Right ventricle myocardium inferior (tissue), 1 donor: Measurements from ENCODE around the gene ABCB6. TPM values are rescaled to one million over a fixed set of nuclear protein-coding genes. Genes with fewer than 3 reads are reported as not detected.
"Not testable (repeated sequence)": the region's sequence is repeated elsewhere in the genome, so short reads cannot be mapped to it uniquely, and the experiment has no call there.

Experiments
- ATAC-seq: fragments of 200-7000 bp; cut with Tn5 transposase; one replicate; pipeline ENCODE4 v1.9.1; 2020; ENCODE audit warnings: mild to moderate bottlenecking, moderate library complexity
- DNase-seq: peaks from one replicate; pipeline ENCODE4 v3.0.0; 2021; ENCODE audit errors: missing footprints
- intact Hi-C: fragments of 100-400 bp; cut with DNase I; formaldehyde crosslinking; loops from one replicate; pipeline ENCODE4 v1.11.0; 2022
- total RNA-seq: library from RNA; stranded (reverse); fragmentation: NEBNext Ultra II Directional; extraction: Animal tissue kit (Norgen Biotek cat#: 25700); gene quantifications from one replicate; pipeline ENCODE4 v1.2.1, GENCODE V29; 2021
- donor health status: DM: no; HTN: yes; CAD: no; lungs with severe emphysema.

Gene ABCB6
- total RNA-seq, 1 donor from 2014 or later, result 31.4 TPM

- intact Hi-C loops, result no loop called here
- DNase-seq, result no peak
- no peak for ATAC-seq
These were observed 14.2 kb downstream of the ABCB6 start for GRCh38 chr2:219204425-219205164.

GRCh38 chr2:219201331-219201730 lies 17.4 kb downstream of the ABCB6 start:
- DNase-seq, ATAC-seq, intact Hi-C loops: not testable (repeated sequence)

- intact Hi-C loops, DNase-seq, ATAC-seq: not testable (repeated sequence)
These were observed 18.0 kb downstream of the ABCB6 start for GRCh38 chr2:219200502-219201326.

- DNase-seq, result no peak
- ATAC-seq, result no peak
- intact Hi-C loops, result no loop called here
These were observed 19.1 kb downstream of the ABCB6 start for GRCh38 chr2:219199470-219200211.

GRCh38 chr2:219198974-219199373 lies 19.8 kb downstream of the ABCB6 start:
- intact Hi-C loops, result no loop called here
- no peak for DNase-seq
- no peak for ATAC-seq

- DNase-seq (no peak), ATAC-seq (no peak)
- intact Hi-C loops, result no loop called here
These were observed 21.4 kb downstream of the ABCB6 start for GRCh38 chr2:219197388-219197787.

GRCh38 chr2:219186754-219187456 lies 31.9 kb downstream of the ABCB6 start:
- intact Hi-C loops, result no loop called here
- DNase-seq, result no peak
- no peak for ATAC-seq

GRCh38 chr2:219184121-219184520 lies 34.6 kb downstream of the ABCB6 start:
- DNase-seq, result no peak
- ATAC-seq, result no peak
- intact Hi-C loops, result no loop called here

GRCh38 chr2:219183151-219183772 lies 35.5 kb downstream of the ABCB6 start:
- ATAC-seq (no peak), DNase-seq (no peak)
- intact Hi-C loops, result no loop called here

- DNase-seq, result no peak
- intact Hi-C loops, result no loop called here
- no peak for ATAC-seq
These were observed 36.2 kb downstream of the ABCB6 start for GRCh38 chr2:219182331-219183150.

- ATAC-seq, result no peak
- intact Hi-C loops, result no loop called here
- no peak for DNase-seq
These were observed 37.2 kb downstream of the ABCB6 start for GRCh38 chr2:219181531-219181930.

- ATAC-seq (no peak), DNase-seq (no peak)
- intact Hi-C loops, result no loop called here
These were observed 37.8 kb downstream of the ABCB6 start for GRCh38 chr2:219180961-219181360.

GRCh38 chr2:219179601-219180465 lies 38.9 kb downstream of the ABCB6 start:
- intact Hi-C loops, result loop anchor here (5.0 kb wide), 1 partner anchor 207 kb away; the partner anchor contains the start of gene DNPEP
- ATAC-seq, result no peak
- no peak for DNase-seq

GRCh38 chr2:219178377-219179175 lies 40.2 kb downstream of the ABCB6 start:
- peak; percentile 0 for ATAC-seq

GRCh38 chr2:219177552-219178376 lies 41.0 kb downstream of the ABCB6 start, which contains the start of gene RETREG2:
RETREG2 (plus strand) TSS chr2:219178275; CDS start chr2:219178353, 78 bp downstream.
- intact Hi-C loops, result loop anchor here (1.0 to 5.0 kb wide), 5 partner anchors 17 to 210 kb away; partner anchors contain the start of genes DNAJB2, DNPEP, NHEJ1 and TUBA4A

More at GRCh38 chr2:219178377-219179175, 40.2 kb downstream of the ABCB6 start:
- intact Hi-C loops, result loop anchor here (5.0 kb wide), 1 partner anchor 209 kb away; the partner anchor contains the start of gene DNPEP
- peak; percentile 83 for DNase-seq

More at GRCh38 chr2:219177552-219178376, 41.0 kb downstream of the ABCB6 start, which contains the start of gene RETREG2:
- peak; percentile 82 for ATAC-seq
- DNase-seq, result peak; percentile 91
